Activated CD8-positive, alpha-beta memory T cell treated with anti-CD3 and anti-CD28 coated beads for 36 hours (primary cell): ENCODE data around the gene IGSF9B. TPM values are rescaled to one million over a fixed set of nuclear protein-coding genes. Genes with fewer than 3 reads are reported as not detected.

ENCODE experiments used
- CTCF ChIA-PET: fragments of 350-600 bp; sonication (Branson Sonifier 250); formaldehyde crosslinking; loops from one replicate; lab custom pipeline; 2021; ENCODE audit warnings: antibody characterized with exemption; lab: Charles Lee
- POLR2A ChIA-PET: fragments of 350-600 bp; sonication (Branson Sonifier 250); formaldehyde crosslinking; loops from one replicate; lab custom pipeline; 2021; ENCODE audit warnings: antibody characterized with exemption; lab: Charles Lee
- total RNA-seq, 2 experiments: library from RNA; stranded (reverse); gene quantifications; one replicate each; pipeline ENCODE4 v1.2.3, GENCODE V29; 2021

The IGSF9B gene
- total RNA-seq, 2 experiments from 2014 or later = 20.0 to 23.1 TPM

- CTCF ChIA-PET = interaction anchor here (3.3 kb wide), 1 partner anchor 11 kb away, joined by 11 read pairs; no protein-coding TSS in a partner anchor
- POLR2A ChIA-PET = no interaction called here
Observed at GRCh38 chr11:133916784-133917440, 39.9 kb downstream of the IGSF9B start.

GRCh38 chr11:133913761-133914160, 43.0 kb downstream of the IGSF9B start:
- POLR2A ChIA-PET = no interaction called here
- CTCF ChIA-PET = no interaction called here

- ChIA-PET POLR2A (no interaction called here), CTCF (interaction anchor here (0.7 kb wide), 1 partner anchor 213 kb away, joined by 3 read pairs; no protein-coding TSS in a partner anchor)
Observed at GRCh38 chr11:133911171-133911570, 45.6 kb downstream of the IGSF9B start.

GRCh38 chr11:133910101-133910500, 46.7 kb downstream of the IGSF9B start:
- CTCF ChIA-PET = no interaction called here
- POLR2A ChIA-PET = no interaction called here

- CTCF ChIA-PET = no interaction called here
Observed at GRCh38 chr11:133908827-133909226, 47.9 kb downstream of the IGSF9B start.

GRCh38 chr11:133907841-133908241, 48.9 kb downstream of the IGSF9B start:
- CTCF ChIA-PET = no interaction called here
- POLR2A ChIA-PET = no interaction called here

More at GRCh38 chr11:133908827-133909226, 47.9 kb downstream of the IGSF9B start:
- POLR2A ChIA-PET = no interaction called here

GRCh38 chr11:133907216-133907615, 49.6 kb downstream of the IGSF9B start:
- ChIA-PET CTCF (no interaction called here), POLR2A (no interaction called here)

- CTCF ChIA-PET = no interaction called here
- POLR2A ChIA-PET = no interaction called here
Observed at GRCh38 chr11:133906746-133907145, 50.0 kb downstream of the IGSF9B start.

- CTCF ChIA-PET = no interaction called here
- POLR2A ChIA-PET = no interaction called here
Observed at GRCh38 chr11:133906241-133906640, 50.5 kb downstream of the IGSF9B start.

GRCh38 chr11:133905677-133906156, 51.1 kb downstream of the IGSF9B start:
- ChIA-PET CTCF (no interaction called here), POLR2A (no interaction called here)

- CTCF ChIA-PET = no interaction called here
- POLR2A ChIA-PET = no interaction called here
Observed at GRCh38 chr11:133904818-133905515, 51.8 kb downstream of the IGSF9B start.

- ChIA-PET CTCF (no interaction called here), POLR2A (no interaction called here)
Observed at GRCh38 chr11:133903875-133904817, 52.6 kb downstream of the IGSF9B start.

GRCh38 chr11:133903056-133903455, 53.7 kb downstream of the IGSF9B start:
- CTCF ChIA-PET = no interaction called here
- POLR2A ChIA-PET = no interaction called here

- ChIA-PET CTCF (no interaction called here), POLR2A (no interaction called here)
Observed at GRCh38 chr11:133902506-133902905, 54.3 kb downstream of the IGSF9B start.

- POLR2A ChIA-PET = no interaction called here
- CTCF ChIA-PET = no interaction called here
Observed at GRCh38 chr11:133901999-133902398, 54.8 kb downstream of the IGSF9B start.

GRCh38 chr11:133901316-133901715, 55.5 kb downstream of the IGSF9B start:
- ChIA-PET POLR2A (no interaction called here), CTCF (no interaction called here)

GRCh38 chr11:133900176-133901105, 56.3 kb downstream of the IGSF9B start:
- ChIA-PET POLR2A (no interaction called here), CTCF (no interaction called here)

- POLR2A ChIA-PET = no interaction called here
- CTCF ChIA-PET = no interaction called here
Observed at GRCh38 chr11:133898770-133899115, 58.0 kb downstream of the IGSF9B start.
